ENCODE data around the gene MAPK10.

GRCh38 chr4:86184901-86185285 is 175.0 kb downstream of the MAPK10 start:
- TF ChIP-seq REST (IDR thresholded peaks at IDR 0.05; ENCODE audit: insufficient read depth in 1 of 2, low read depth in 2 of 2, low read length in 2 of 2) (no peak), POLR2AphosphoS5 (IDR thresholded peaks at IDR 0.05; ENCODE audit: low read depth, low read length) (no peak)

Data from PFSK-1 (cell line).